Measurements from ENCODE around the gene USP4. TPM values are rescaled to one million over a fixed set of nuclear protein-coding genes. Genes with fewer than 3 reads are reported as not detected.

The USP4 gene
- total and polyA plus RNA-seq, 2 of the 8 experiments (the other 6 are each of a cell fraction or from before 2014, with no cell fraction given), result 16.0 to 27.8 TPM

GRCh38 chr3:49358217-49358883 lies 18.5 kb upstream of the USP4 start, which contains the start of gene GPX1:
Gene GPX1 (minus strand): TSS chr3:49358353. CDS start chr3:49358278, 75 bp downstream.
- Histone ChIP-seq H3K79me1 (ENCODE audit: low read depth, low read length) (no peaks in the 10 kb centered on the region; the same call in 1 of the 2 replicates), H3K4me1 (replicated peaks in 1 of 4; ENCODE audit: control insufficient read depth in 3 of 4, insufficient read depth in 4 of 4, low read length in 3 of 4) (peaks cover 1 to 3% (median 3%) of the 10 kb centered on the region in 4 experiments; a peak in 4 of 7 replicates), H3K27ac (ENCODE audit: low read depth, low read length) (peak within 1 kb of the TSS; percentile 92), H3K27me3 (replicated peaks in 1 of 4; ENCODE audit: control insufficient read depth in 3 of 4, extremely low read depth in 1 of 4, insufficient read depth in 3 of 4, low read length in 3 of 4) (no peaks in the 10 kb centered on the region), H2BK5ac (ENCODE audit: low read depth, low read length) (peak within 1 kb of the TSS; percentile 86), H4K8ac (ENCODE audit: extremely low read depth, insufficient read depth, low read length) (peak within 1 kb of the TSS; percentile 96), H3K23ac (ENCODE audit: insufficient read length) (no peak within 1 kb of the TSS), H3K4me3 (ENCODE audit: extremely low read depth in 1 of 4, insufficient read depth in 2 of 4, low read depth in 3 of 4, low read length in 4 of 4) (peak within 1 kb of the TSS; percentile 58 to 90 (median 86)), H3K79me2 (ENCODE audit: control insufficient read depth in 1 of 2, insufficient read depth in 2 of 2, low read length in 2 of 2) (peaks cover 0 to 14% of the 10 kb centered on the region in 2 experiments; a peak in 2 of 4 replicates), H2AFZ (ENCODE audit: low read length) (peak within 1 kb of the TSS; percentile 87; the same call in 1 of the 2 replicates), H4K5ac (ENCODE audit: insufficient read length, low read depth, low read length) (peak within 1 kb of the TSS; percentile 63), H3K4ac (replicated peaks; ENCODE audit: insufficient read length, low read depth, low read length) (peak within 1 kb of the TSS; percentile 93), H3K9me3 (ENCODE audit: insufficient read depth in 2 of 2, low read depth in 1 of 2, low read length in 1 of 2) (no peaks in the 10 kb centered on the region), H2BK20ac (ENCODE audit: low read length) (no peak within 1 kb of the TSS), H4K91ac (replicated peaks; ENCODE audit: insufficient read length, low read length) (peak within 1 kb of the TSS; percentile 93), H3K23me2 (ENCODE audit: low read depth, low read length) (peaks cover 4% of the 10 kb centered on the region; the same call in 1 of the 2 replicates), H2BK120ac (replicated peaks; ENCODE audit: low read depth, low read length) (peak within 1 kb of the TSS; percentile 86), H3K36me3 (ENCODE audit: control insufficient read depth in 2 of 4, insufficient read depth in 4 of 4, low read length in 3 of 4) (peaks cover 11 to 40% (median 28%) of the 10 kb centered on the region in 4 experiments), H2BK15ac (ENCODE audit: low read length) (0 out of 2 replicates have a peak within 1 kb of the TSS, but pooled peaks have one; percentile 12), H2AK5ac (ENCODE audit: low read depth, low read length) (no peak within 1 kb of the TSS; the same call in 1 of the 2 replicates), H3K9ac (replicated peaks in 1 of 4; ENCODE audit: extremely low read depth in 1 of 4, low read depth in 3 of 4, low read length in 3 of 4) (peak within 1 kb of the TSS; percentile 53 to 83 (median 74)), H3K18ac (ENCODE audit: extremely low read depth, low read length) (peak within 1 kb of the TSS; percentile 91), H3K4me2 (ENCODE audit: insufficient read depth in 1 of 2, low read depth in 2 of 2, low read length in 2 of 2) (peak within 1 kb of the TSS; percentile 75 to 82), H3K56ac (replicated peaks; ENCODE audit: insufficient read length, low read depth, low read length) (peak within 1 kb of the TSS; percentile 85), H4K20me1 (replicated peaks in 1 of 2; ENCODE audit: control insufficient read depth in 1 of 2, insufficient read depth in 2 of 2, low read length in 2 of 2) (no peaks in the 10 kb centered on the region), H2BK12ac (ENCODE audit: low read depth, low read length) (peak within 1 kb of the TSS; percentile 53; the same call in 1 of the 2 replicates), H3K14ac (ENCODE audit: insufficient read length) (no peak within 1 kb of the TSS)
- POLR2A ChIA-PET (ENCODE audit: partially characterized antibody), result interaction anchor here (0.7 to 2.6 kb wide), 27 partner anchors 9 to 330 kb away, joined by 3 to 45 read pairs (median 4); partner anchors contain the start of genes DAG1, KLHDC8B, QRICH1 and RHOA
- CTCF ChIA-PET (ENCODE audit: partially characterized antibody), result interaction anchor here (0.7 to 1.5 kb wide), 5 partner anchors 18 to 188 kb away, joined by 3 to 11 read pairs (median 4); partner anchors contain the start of genes DAG1, KLHDC8B and USP4
- 5% methylated on average over 45 of the region's 46 CpGs; no CpG with 5 or more reads in 1 of the 2 experiments for WGBS, 2 experiments (ENCODE audit: extremely low coverage in 1 of 2, insufficient coverage in 1 of 2, insufficient read length in 1 of 2, insufficient replicate concordance in 2 of 2, low coverage in 1 of 2, low lambda C conversion rate in 2 of 2, missing lambda C conversion rate in 1 of 2)
- FAIRE-seq, result no peak
- DNase-seq (ENCODE audit: low read depth in 1 of 2, low spot score in 2 of 2), result peak; percentile 89 to 96
- TF ChIP-seq TAF7 (optimal IDR thresholded peaks at IDR 0.05; ENCODE audit: borderline replicate concordance, low read depth, low read length), result peak; percentile 26
- peak; percentile 91 for TF ChIP-seq TAF1 (IDR thresholded peaks at IDR 0.05; ENCODE audit: low read depth, low read length)
- no peak for TF ChIP-seq CTCF (IDR thresholded peaks at IDR 0.05; ENCODE audit: control extremely low read depth in 1 of 3, insufficient read depth in 1 of 3, low read depth in 1 of 3, low read length in 3 of 3)
- TF ChIP-seq SP1 (IDR thresholded peaks at IDR 0.05; ENCODE audit: low read depth, low read length), result 0 out of 2 replicates have a peak, but pooled peaks have one; percentile 52
- no peak for TF ChIP-seq SIRT6 (IDR thresholded peaks at IDR 0.05; ENCODE audit: low read length)
- TF ChIP-seq RXRA (IDR thresholded peaks at IDR 0.05; ENCODE audit: insufficient read depth, low read depth, low read length), result no peak
- peak; percentile 63; the same call in 1 of the 2 replicates for TF ChIP-seq E2F6 (IDR thresholded peaks at IDR 0.05)
- TF ChIP-seq POLR2AphosphoS5 (IDR thresholded peaks at IDR 0.05; ENCODE audit: low read depth, low read length), result peak; percentile 94
